Breast epithelium (tissue), 3 donors: Measurements from ENCODE around the gene SUV39H2.
"Not testable (repeated sequence)": the region's sequence is repeated elsewhere in the genome, so short reads cannot be mapped to it uniquely, and the experiment has no call there.

Experiments used
- CTCF ChIP-seq, 3 donors: fragments of 450-650 bp; IDR thresholded peaks; one replicate each; pipeline ENCODE4 v1.5.1; 2016 to 2017; ENCODE audit warnings: antibody characterized with exemption in 3 of 3, mild to moderate bottlenecking in 3 of 3, moderate library complexity in 3 of 3
- POLR2A ChIP-seq: fragments of 450-650 bp; IDR thresholded peaks from one replicate; pipeline ENCODE4 v1.6.1; 2016; ENCODE audit warnings: antibody characterized with exemption, mild to moderate bottlenecking, moderate library complexity
- POLR2AphosphoS5 ChIP-seq, 3 donors: sonication (generic); formaldehyde crosslinking; IDR thresholded peaks; one replicate each; pipeline ENCODE4 v1.6.1; 2017; ENCODE audit warnings: antibody characterized with exemption in 3 of 3

- not testable (repeated sequence) for TF ChIP-seq POLR2A; CTCF (IDR thresholded peaks at IDR 0.05); POLR2AphosphoS5 (IDR thresholded peaks at IDR 0.05)
Observed at GRCh38 chr10:14938971-14939370, 60.3 kb downstream of the SUV39H2 start.
